CD4-positive, alpha-beta T cell treated with Interleukin-1 beta for 1 hour (primary cell): ENCODE results near the gene DHRS7C.
"Not testable (repeated sequence)": the region's sequence is repeated elsewhere in the genome, so short reads cannot be mapped to it uniquely, and the experiment has no call there.

Source experiments
- DNase-seq, 2 donors: peaks; one replicate each; pipeline ENCODE4 v3.0.0-alpha.2; 2020 to 2022

Gene DHRS7C

DNA sequence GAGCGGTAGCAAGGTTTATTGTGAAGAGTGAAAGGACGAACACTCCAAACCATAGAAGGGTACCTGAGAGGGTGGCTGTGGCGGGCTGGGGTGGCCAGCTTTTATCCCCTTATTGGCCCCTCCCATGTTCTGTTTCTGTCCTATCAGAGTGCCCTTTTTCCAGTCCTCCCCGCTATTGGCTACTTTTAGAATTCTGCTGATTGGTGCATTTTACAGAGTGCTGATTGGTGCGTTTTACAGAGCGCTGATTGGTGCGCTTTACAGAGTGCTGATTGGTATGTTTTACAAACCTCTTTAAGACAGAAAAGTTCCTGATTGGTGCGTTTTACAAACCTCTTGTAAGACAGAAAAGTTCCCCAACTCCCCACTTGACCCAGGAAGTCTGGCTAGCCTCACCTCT lies 18.0 kb upstream of the DHRS7C start:
- no peak for DNase-seq

DNA sequence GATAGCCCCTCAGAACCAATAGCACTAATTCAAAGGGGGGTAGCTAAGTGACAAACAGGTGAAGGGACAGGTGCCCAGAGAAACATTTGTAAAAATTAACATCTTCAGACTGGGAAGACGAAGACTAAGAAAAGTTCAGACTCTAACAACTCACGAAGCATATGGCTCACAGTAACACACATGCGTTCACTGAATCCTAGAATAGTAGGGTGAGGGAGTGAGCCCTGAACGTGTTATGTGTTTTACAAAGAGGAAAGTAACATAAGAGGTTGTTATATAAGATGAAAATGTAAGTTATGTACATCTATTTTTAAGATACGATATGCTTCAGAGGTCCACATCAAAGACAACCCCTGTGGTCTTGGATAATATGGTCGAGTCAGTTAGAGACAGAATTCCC lies 15.3 kb upstream of the DHRS7C start:
- no peak for DNase-seq

DNA sequence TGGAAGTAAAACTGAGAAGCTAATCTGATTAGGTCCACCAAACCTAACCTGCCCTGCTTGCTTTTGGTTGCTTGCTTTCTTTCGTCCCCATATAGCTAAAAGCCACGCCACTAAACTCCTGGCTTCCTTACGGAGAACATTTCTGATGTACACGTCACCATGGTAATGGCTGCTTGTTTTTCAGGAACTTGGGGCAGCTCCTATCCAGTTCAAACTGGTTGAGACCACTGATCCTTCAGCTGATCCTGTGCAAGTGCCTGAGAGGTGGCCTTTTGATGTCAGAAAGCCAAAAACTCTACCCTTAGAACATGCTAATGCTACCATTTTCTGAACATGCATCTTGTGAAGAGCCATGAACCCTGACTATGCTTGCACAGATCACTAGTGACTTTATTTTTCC lies 14.4 kb upstream of the DHRS7C start:
- DNase-seq: no peak

DNA sequence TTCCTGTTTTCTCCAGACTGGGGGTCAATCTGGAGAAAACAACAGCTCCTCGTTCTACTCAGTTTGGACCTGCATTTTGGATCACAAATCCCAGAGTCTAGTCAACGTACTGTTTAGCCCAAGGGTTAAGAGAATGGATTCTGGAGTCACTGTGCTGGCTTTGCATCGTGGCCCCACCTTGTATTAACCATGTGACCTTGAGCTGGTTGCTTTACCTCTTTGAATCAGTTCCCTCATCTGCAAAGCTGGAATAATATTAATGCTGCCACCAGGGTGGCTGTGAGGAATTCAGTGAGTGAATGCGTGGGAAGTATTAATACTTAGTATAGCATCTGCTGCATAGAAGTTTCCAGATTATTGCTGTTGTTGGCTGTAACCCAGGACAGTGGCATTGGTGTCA lies 11.3 kb upstream of the DHRS7C start:
- DNase-seq: no peak

DNA sequence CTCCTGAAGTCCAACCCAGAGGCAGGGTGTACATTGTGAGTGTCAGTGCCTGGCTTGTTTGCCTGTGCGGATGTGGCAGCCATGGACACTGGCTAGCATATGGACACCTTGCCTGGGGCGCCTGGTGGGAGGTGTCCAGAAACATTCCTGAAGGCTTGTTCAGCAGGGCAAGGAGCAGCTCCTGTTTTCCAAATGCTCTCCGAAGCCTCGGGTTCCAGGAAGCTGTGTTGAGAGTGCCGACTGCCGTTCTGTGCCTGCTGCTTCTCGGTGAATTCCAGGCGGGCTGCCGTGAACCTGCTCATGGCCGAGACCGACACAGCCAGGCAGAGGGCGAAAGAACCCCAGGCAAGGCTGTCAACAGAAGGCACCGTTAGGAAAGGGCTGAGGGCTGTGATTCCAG lies 10.9 kb upstream of the DHRS7C start:
- DNase-seq: no peak

DNA sequence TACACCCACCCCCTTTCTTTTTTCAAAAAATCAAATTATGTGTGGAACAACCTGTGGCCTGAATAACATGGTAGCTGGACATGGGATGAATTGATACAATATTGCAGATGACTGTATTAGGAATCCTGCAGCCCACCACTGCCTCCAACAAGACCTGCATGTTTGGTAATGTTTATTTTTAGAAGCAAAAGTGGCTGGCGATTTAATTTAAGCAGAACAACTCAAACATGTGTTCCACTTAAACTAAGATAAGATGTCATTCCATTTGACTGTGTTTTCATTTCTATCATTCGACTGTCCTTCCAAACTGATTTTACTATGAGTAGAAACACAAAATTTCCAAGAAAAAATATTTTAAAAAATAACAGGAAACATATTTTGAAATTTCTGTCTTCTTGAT lies 10.1 kb upstream of the DHRS7C start:
- DNase-seq: no peak

DNA sequence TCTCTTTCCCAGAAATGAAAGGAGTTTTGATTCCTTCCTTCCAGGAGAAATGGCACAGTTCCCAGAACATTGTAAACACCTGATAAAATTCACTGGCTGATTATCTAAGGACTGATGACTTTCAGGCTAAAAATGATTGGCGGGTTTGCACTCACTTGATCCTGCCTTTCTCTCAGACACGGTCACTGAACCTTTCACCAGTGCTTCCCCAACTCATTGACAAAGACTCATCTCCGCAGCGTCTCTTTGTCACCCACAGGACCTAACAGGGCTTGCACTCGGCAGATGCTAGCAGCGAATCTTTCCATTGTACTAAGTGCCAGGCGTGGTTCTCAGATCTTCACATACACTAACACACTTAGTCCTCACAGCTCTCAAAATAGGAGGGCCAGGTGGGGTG lies 7.3 kb upstream of the DHRS7C start:
- no peak for DNase-seq

DNA sequence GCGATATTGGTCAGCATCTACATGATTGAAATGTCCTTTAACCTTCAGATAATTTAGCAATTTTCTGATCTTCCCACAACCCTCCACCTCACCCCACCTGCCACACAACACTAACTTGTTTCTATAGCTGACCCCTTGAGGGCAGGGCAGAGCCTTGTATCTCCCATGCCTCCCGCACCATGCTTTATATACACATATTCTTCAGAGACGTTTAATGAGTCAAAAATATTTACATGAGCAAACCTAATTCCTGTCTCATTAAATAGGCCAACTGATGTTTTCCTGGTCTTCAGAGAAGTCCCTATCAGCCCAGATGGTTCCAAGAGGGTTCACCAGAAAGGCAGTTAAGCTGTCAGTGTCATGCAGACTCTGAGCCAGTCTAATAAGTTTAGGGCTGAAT lies 6.6 kb upstream of the DHRS7C start:
- no peak for DNase-seq

DNA sequence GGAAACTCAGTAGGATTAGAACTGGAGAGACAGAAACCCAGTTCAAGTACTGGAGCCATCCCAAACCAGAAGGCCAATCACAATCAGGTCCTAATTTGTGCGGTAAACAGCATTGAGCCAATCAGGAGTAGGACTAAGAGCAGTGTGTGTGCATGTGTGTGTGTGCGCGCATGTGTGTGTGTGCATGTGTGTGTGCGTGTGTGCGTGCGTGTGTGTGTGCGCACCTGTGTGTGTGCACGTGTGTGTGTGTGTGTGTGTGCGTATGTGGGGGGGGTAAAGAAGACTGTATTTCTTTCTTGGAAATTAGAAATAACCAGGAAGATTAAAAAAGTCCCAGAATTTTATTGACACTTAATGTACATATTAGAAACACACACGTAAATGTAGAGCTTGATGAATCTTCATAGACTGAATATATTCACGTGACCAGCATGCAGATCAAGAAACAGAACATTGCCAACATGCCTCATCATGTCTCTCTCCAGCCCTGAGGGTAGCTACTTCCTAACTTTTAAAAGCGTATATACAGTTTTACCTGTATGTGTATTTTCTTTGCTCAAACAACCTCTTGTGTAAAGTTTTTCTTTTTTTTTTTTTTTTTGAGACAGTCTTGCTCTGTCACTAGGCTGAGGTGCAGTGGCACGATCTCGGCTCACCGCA lies 919 bp upstream of the DHRS7C start:
- no peak for DNase-seq

DNA sequence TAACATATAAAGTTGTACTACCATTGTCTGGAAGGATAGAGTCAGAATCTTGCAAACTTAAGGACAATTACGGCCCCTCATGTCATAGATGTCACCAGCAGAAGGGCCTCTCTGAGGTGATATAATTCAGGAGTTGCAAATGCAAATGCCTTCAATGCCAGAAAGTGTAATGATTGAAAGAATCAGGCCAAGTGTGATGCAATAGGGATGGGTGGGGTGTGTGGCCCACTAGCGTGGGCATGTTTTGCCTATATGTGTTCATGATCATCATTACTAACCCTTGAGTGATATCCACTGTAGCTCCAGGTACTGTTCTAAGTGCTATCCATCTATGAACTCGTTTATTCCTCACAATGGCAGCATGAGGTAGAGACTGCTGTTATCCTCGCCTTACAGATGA lies 1.1 kb downstream of the DHRS7C start:
- DNase-seq: no peak

DNA sequence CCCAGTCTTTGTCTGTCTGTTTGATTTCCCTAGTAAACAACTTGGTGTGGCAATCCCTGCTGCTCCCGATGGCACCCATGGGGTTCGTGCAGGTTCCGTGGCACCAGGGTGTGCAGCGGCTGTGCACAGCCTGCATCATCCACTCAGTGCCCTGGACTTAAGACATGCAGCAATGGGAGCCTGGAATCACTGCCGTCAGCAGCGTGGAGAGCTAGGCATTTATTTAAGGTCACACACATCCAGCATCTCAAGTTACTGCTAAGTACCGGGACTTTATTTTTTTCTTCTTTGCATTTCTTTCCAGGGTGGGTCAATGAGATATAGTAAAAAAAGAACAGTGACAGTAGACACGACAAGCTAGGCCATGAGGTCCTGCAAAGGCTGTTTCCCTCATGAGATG lies 2.8 kb downstream of the DHRS7C start:
- no peak for DNase-seq

DNA sequence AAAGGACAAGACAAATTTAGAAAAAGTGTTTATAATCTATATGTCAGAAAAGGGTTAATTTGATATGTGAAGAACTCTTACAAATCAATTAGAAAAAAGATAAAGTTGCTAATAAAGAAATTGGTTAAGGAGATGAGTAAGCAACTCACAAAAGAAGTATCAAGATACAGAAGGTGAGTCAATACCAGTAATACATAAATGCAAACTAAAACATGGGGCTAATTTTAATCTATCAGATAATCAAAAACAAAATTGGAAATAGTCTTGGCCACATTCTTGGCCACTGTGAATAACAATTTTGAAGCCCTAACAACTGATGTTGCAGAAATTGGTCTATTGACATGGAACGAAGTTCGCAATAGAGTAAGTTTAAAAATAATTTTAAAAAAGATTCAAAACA lies 6.8 kb downstream of the DHRS7C start:
- no peak for DNase-seq

DNA sequence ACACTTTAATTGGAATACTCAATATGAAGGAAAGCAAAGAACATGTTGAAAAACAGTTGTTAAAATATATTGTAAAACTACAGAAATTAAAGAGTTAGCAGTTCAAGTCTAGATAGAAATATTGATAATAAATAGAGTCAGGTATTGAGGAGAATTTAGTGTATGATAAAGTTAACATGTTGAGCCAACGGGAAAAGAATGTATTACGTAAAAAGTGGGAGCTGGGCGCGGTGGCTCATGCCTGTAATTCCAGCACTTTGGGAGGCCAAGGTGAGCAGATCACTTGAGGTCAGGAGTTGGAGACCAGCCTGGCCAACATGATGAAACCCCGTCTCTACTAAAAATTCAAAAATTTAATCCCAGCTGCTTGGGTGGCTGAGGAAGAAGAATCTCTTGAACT lies 7.9 kb downstream of the DHRS7C start:
- DNase-seq: not testable (repeated sequence)

DNA sequence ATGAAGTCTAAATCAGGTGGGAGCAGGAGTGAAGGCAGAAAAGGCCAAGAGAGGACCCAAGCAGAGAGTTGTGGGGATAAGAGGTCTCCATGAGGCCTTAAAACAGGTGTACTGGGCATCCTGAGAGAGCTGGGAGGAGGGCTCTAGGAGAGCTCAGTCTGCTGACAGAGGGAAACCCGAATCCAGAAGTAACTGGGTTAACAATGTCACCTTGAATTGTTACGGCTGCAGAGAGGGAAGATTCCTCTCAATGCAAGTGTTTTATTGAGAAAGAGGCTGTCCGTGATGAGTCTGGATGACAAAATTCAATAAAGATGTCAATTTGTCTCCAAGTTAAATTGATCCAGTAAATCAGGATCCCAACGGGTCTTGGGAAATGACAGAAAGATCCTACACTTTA lies 8.3 kb downstream of the DHRS7C start:
- DNase-seq: no peak

DNA sequence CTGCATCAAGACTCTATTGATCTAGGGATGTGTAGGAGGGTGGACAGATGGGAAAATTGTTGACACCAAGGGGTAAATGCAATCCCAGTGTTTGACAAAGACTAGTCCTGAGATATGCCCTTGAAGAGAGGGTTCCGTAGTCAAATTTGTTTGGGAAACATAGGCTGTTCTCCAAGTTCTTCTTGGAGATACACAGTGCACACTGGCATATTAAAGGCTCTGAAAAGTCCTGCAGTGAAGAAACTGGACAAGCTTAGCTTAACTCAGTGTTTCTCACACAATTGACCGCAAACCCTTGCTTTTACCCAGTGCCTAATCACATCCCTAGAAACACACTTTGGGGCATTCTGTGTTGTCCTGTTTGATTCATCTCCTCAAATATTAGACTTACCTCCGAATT lies 10.8 kb downstream of the DHRS7C start:
- DNase-seq: no peak

DNA sequence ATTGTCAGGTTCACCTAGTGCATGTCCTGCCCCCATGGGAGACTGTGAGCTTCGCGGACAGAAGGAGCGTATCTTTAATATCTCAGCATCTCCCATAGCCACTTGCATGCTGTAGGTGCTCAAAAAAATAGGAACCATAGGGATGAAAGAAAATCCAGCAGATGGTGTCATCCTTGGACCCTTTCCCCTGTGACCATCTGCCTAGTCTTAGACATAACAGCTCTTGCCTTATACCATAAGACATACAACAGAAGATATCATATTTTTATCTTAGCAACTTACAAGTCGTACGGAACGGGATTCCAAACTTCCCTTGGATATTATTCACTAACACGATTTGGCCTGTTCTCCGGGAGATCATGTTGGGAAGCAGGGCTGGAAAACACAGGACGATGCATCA lies 14.5 kb downstream of the DHRS7C start:
- no peak for DNase-seq

DNA sequence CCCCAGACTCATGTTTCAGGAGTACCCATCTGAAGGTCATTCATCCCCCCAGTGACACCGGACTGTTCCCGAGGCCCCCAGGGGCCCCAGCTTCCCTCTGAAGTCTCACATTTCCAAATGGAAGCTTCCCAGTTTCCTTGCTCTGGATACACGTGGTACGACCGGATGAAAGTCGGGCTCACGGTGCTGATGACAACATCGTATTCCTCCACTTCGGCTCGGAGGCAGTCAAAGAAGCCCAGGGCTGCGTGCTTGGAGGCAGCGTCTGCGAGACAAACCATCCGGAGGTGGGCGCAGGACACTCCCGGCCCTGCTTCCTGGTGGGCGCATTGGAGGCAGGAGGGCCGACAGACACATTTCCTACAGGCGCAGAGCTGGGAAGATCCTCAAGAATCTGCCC lies 18.7 kb downstream of the DHRS7C start:
- DNase-seq: no peak

DNA sequence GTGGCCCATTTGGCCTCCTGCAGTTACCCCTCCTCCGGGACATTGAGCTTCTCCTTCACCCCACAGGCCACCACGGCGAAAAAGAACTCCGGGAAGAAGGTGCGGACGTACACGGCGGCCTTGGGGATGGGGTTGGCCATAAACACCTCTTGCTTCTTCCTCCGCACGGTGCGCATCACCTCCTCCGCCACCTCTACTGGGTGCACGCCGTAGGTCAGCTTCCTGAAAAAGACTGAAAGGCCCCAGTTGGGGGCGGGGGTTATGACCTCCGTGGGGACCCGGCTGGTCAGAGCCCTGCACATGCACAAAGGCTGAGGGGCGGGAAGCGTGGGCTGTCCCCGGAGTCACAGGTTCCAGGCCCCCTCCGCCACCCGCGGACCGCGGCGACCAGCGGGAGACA lies 19.9 kb downstream of the DHRS7C start:
- no peak for DNase-seq

DNA sequence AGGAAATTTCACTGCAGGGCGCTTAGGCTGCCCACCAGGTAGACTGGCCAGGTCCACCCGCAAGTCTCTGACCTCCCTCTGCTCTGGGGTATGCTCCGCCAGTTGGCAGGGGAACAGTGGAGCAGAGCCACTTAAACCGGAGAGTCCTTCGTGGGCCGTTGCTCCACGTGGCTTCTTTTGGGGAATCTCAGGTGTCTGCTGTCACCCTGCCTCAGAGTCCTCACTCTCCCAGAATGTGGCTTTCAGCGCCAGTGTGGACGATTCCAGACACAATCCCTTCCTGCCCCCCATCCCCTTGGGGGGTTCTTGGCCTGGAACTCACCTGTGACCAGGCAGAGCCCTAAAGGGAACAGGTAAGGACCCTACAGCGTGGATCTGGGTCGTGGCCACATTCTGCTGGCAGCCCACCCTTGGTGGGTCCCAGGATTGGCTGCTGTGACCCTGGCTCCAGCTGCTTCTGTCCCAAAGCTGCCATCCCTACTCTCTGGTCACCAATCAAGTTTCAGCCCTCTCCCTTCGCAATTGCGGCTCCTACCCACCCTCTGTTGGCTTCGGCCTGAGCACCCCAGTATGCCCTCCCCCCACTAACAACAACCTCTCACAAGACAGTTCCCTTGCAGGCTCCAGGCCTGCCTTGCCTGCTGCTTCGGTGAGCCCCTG lies 22.2 kb downstream of the DHRS7C start:
- DNase-seq: no peak

DNA sequence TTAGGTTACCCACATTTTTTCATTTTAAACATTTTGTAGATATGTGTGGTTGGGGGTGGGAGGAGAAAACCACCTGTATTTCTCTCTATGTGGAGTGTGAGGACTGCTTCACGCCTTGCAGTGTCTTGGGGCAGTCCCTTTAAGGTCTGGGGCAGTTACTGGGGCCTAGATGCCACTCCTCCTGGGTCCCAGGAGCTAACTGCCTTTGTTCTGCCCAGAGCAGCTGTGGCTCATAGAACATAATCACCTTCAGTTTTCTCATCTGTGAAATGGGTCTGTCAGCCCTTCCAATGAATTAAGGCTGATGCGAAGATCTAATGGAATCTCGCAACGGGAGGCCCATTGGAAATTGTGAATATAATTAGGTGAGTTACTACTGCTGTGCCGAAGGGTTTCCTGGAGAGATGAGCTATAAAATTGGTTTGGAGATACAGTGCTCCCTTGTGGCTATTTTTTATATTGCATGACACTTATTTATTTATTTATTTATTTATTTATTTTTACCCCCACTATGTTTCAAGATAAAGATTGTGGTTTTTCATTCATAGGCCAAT lies 22.9 kb downstream of the DHRS7C start:
- DNase-seq: peak in 1 of 2 donors; percentile 21

DNA sequence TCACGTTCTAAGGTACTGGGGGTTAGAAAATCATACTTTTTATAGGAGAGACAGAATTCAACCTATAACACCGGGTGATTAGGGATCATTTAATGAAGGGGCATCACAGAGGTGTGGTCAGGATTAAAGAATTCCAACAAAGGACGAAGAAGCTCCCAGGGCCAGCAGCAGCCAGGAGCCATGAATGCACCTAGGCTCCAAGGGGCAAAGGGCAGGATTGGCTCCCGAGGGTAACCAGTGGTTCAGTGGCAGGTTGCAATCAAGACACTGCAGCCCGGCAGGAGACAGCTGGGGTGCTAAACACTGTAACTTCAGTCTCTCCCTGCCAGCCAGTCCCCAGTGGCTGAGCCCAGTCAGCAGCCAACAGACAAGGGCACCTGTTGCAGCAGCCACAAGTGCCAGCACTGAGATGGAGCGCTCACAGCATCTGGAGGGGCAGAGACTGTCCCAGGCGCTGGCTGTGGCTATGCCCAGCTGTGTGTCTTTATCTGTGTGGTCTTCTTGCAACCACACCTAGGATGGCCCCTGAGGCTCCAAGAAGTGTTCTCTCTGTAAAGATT lies 23.9 kb downstream of the DHRS7C start:
- no peak for DNase-seq

DNA sequence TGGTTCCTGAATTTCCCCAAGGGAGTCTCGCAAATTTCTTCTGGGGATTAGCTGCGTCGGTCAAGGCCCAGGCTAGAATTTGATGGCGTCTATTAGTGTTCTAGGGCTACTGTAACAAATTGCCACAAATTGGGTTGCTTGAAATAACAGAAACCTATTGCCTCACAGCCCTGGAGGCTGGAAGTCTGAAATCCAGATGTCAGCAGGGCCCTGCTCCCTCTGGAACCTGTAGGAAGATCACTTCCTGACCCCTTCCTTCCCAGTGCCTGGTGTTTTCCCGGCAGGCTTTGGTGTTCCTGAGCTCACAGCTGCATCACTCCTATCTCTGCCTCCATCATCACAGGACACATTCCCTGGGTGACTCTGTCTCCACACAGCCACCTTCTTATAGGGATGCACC lies 24.4 kb downstream of the DHRS7C start:
- DNase-seq: no peak

DNA sequence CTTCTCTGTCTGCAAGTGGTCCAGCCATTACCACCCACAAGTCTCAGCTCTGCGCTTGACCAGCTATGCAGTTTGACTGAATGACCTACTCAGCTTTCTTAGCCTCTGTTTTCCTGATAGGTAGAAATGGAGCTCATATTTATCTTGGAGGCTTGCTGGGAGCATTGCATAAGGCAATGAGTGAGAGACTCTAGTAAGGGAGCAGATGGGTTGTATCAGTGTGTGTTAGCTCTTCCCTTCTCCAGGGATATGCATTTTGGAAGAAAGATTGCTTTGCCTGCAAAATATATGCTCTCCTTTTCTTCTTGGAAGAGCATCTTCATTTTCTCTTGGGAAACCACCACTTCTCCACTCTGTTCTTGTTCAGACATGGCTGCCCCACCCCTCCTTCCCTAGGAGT lies 26.1 kb downstream of the DHRS7C start:
- no peak for DNase-seq

DNA sequence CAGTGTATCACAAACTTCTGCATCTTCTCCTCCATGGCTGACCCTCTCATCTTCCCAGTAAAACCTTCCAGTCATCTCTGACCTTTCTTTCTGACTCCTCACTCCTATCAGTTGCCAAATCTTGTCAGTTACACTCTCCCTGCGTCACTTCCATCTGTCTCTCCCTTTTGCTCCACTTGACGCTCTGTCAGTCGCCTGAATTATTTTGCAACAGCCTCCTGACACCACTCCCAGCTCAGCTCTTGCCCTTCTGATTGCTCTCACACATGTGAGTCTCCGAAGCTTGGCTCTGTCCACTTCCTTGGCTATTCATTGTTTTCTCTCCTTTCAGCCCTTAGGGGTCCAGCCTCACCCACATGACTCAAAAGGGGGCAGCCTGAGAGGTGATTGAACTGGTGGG lies 27.7 kb downstream of the DHRS7C start:
- no peak for DNase-seq

DNA sequence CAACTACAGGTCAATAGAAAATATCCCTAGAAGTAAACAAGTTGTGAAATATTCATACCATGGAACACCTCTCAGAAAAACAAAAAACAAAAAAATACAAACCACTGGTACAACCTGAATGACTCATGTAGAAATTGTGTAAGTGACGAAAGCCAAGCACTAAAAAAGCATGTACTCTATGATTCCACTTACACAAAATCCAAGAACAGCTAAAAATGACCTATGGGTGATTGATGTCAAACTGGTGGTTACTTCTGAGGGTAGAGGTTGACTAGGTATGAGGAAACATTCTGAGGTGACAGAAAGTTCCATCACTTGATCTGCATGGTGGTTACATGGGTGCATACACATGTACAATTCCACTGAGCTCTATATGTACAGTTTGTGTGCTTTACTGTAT lies 31.1 kb downstream of the DHRS7C start:
- no peak for DNase-seq
